LNCaP clone FGC (cell line): ENCODE measurements around the gene DCST1.
A peak's percentile ranks its signal among the peaks of the same experiment; 100 is the strongest.

Source experiments
- DNase-seq: peaks from one replicate; pipeline ENCODE4 v3.0.0-alpha.2; 2011; ENCODE audit warnings: low read depth
- H3K4me3 ChIP-seq: 2 replicates; pipeline ENCODE4 v1.5.1; 2011; ENCODE audit warnings: mild to moderate bottlenecking, low read depth, low read length, control low read depth
- CTCF ChIP-seq: IDR thresholded peaks from 2 replicates; pipeline ENCODE4 v1.5.1; 2012; ENCODE audit warnings: mild to moderate bottlenecking; ENCODE audit not compliant: control insufficient read depth, insufficient read depth; ENCODE audit errors: extremely low read depth

The DCST1 gene

GRCh38 chr1:155057788-155058211 is 24.2 kb downstream of the DCST1 start:
- no peak for DNase-seq
- no peak for TF ChIP-seq CTCF
- H3K4me3 ChIP-seq = no peak overlapping the region

GRCh38 chr1:155060736-155061135 is 27.1 kb downstream of the DCST1 start:
- no peak for TF ChIP-seq CTCF
- no peak overlapping the region for H3K4me3 ChIP-seq
- DNase-seq = no peak

GRCh38 chr1:155061381-155062150 is 27.9 kb downstream of the DCST1 start:
- TF ChIP-seq CTCF = peak; percentile 99
- no peak overlapping the region for H3K4me3 ChIP-seq
- no peak for DNase-seq

- H3K4me3 ChIP-seq = no peak overlapping the region
- TF ChIP-seq CTCF = peak; percentile 3; the same call in 1 of the 2 replicates
- DNase-seq = no peak
Measured at GRCh38 chr1:155062151-155062686, 28.6 kb downstream of the DCST1 start.

GRCh38 chr1:155062702-155063411 is 29.2 kb downstream of the DCST1 start:
- no peak for DNase-seq
- TF ChIP-seq CTCF = no peak
- H3K4me3 ChIP-seq = peak overlapping the region; percentile 74

- peak; percentile 79 for DNase-seq
- TF ChIP-seq CTCF = no peak
Measured at GRCh38 chr1:155063550-155064110, 30.0 kb downstream of the DCST1 start, which contains the start of gene EFNA4. Gene EFNA4, plus strand, starts transcription at chr1:155063740. Its CDS starts 84 bp downstream, at chr1:155063824.

More at GRCh38 chr1:155063550-155064110, 30.0 kb downstream of the DCST1 start, which contains the start of gene EFNA4:
- H3K4me3 ChIP-seq = peak within 1 kb of the TSS; percentile 74
